Brain pericyte (primary cell): ENCODE results near the gene MAPK4.
"Not testable (repeated sequence)": the region's sequence is repeated elsewhere in the genome, so short reads cannot be mapped to it uniquely, and the experiment has no call there.

Experiments
- DNase-seq: peaks from one replicate; pipeline ENCODE4 v3.0.0-alpha.2; 2012; ENCODE audit warnings: low read depth, low spot score

Gene MAPK4

GRCh38 chr18:50559752-50560680 lies at the start of gene MAPK4:
Gene MAPK4, plus strand, starts transcription at chr18:50560087. Its CDS starts 103,872 bp downstream, at chr18:50663959.
- DNase-seq, result no peak

- DNase-seq, result not testable (repeated sequence)
Observed at GRCh38 chr18:50517277-50517676, 42.6 kb upstream of the MAPK4 start.

GRCh38 chr18:50518787-50519546 lies 40.9 kb upstream of the MAPK4 start:
- DNase-seq, result no peak

- DNase-seq, result no peak
Observed at GRCh38 chr18:50523165-50523564, 36.7 kb upstream of the MAPK4 start.

- DNase-seq, result no peak
Observed at GRCh38 chr18:50527636-50528307, 32.1 kb upstream of the MAPK4 start.

GRCh38 chr18:50528806-50529205 lies 31.1 kb upstream of the MAPK4 start:
- DNase-seq, result no peak

- DNase-seq, result not testable (repeated sequence)
Observed at GRCh38 chr18:50533822-50534221, 26.1 kb upstream of the MAPK4 start.

GRCh38 chr18:50544476-50544875 lies 15.4 kb upstream of the MAPK4 start:
- not testable (repeated sequence) for DNase-seq

DNA sequence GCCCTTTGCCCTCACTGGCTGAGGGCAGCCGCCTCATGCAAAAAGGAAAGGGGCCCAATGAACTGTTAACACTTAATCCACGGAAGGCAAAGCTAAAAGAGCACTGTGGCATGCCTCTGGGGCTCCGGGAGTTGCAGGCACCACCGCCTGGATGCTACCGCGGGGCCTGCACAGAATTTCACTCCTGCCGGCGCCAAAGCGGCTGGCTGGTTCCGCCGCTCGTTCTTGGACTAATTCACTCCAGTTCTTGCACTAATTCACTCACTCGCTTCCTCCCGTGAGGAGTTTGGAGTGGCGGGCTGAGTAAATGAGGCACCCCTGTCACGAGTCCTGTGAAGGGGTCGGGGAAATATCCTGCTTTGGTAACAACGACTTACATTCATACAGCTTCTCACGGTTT lies 14.0 kb upstream of the MAPK4 start:
- DNase-seq, result no peak

DNA sequence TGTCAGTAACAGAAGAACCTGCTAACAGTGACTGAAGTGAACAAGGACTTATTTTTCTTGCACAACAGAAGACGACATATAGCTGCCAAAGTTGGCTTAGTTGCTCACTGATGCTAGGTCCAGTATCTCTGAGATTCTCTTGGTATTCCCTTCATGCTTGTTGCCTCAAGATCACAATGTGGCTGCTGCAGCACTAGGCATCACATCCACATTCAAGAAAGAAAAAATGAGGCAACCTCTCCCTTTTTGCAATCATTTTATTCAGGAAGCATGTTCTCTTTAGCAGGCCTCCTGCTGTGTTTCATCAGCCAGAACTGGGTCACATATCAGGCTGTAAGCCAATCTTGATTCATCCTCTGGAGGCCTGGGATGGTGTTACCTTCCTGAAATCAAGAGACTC lies 11.7 kb upstream of the MAPK4 start:
- DNase-seq, result no peak

- DNase-seq, result not testable (repeated sequence)
Observed at GRCh38 chr18:50551651-50552050, 8.2 kb upstream of the MAPK4 start.

GRCh38 chr18:50558157-50558556 lies 1.7 kb upstream of the MAPK4 start:
- DNase-seq, result no peak

DNA sequence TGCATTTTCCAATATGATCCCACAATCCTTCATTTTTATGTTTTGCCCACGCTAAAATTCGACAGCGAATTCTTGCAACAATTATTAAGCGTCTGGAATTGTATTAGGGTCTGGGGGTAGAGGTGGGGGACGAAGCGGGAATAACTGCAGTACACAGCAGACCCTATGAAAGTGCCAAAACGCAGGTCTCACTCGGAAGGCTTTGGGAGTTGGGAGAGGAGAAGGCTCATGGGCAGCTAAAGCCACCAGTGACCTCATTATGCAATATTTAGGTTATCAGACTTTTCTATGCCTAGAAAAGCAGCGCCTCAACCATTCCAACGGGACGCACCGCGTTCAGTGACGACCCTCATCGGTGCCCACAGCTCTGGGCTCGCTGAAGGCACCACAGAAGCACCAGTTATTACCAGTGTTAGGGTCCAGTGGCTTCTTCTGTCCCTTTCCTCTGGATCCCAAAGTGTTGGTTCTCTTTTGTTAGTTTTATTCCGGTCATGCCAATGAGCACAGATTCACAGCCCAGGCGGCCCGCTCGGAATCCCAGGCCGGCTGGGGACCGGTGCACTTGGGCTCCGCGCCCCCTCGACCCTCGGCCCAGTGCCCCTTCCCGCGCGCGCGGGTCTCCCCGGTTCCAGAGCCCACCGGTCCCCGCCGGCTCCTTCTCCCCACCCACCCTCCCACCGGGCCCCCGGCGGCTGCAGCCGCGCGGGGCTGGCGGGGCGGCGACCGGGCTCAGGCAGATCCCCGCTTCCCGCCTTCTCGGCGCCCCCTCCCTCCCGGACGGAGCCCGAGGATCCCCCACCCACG lies 737 bp upstream of the MAPK4 start:
- DNase-seq, result no peak

DNA sequence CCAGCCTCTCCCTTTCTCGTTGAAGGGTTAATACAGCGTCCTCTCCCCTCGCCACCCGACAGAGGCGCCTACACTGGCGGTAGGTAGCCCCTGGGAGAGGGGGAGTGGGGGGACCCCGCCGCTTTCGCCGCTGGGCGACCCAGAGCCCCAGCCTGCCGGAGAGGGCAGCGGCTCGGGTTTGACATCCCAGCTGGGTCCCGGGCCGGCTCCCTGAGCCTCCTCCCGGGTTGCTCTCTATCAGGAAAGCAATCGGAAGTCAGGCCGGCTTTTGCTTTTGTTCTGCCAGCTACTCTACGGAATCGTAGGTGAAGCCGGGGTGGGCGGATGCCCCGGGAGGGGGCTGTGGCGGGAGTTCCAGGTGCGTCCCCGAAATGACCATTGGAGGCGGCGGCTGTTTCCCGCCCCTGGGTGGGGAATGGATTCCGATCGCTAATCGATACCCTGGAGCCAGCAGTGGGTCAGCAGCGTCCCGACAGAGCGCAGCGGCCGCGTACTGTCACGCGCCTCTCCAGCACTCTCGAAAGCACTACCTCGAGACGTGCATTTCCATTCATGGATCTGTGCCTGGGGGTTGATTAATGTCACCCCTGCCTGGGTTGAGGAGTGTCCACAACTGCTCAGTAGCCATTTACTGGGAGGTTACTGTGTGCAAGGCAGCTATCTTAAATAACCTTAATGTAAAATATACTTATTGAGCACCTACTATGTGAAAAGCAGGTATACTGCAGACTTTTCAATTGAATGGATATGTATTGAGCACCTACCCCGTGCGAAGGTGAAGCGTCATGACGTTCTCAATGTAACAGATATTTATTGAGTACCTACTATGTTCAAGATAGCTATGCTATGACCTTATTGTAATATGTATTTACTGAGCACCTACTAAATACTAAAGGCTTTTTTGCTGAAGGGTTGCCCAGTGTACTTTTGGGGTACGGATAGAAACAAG lies 1.1 kb downstream of the MAPK4 start:
- no peak for DNase-seq

DNA sequence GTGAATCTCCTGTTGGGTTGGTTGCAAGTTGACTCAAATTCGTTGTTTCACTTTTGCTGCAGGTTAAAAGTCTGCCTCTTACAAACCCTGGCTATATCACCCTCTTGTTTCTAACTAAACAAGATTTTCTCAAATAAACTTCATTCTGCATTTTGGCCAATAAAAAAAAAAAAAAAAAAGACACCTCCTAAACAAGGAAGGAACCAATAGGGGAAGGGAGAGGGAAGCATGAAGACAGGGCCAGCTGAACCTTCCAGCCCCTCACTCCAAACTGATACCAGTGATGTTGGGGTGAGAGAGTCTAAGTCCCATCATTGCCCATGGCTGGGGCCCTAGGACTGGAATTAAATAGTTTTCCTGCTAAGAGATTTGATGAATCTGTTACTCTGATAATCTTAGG lies 2.4 kb downstream of the MAPK4 start:
- DNase-seq, result not testable (repeated sequence)

GRCh38 chr18:50562686-50563085 lies 2.8 kb downstream of the MAPK4 start:
- DNase-seq, result no peak

GRCh38 chr18:50563376-50563775 lies 3.5 kb downstream of the MAPK4 start:
- DNase-seq, result no peak

GRCh38 chr18:50569930-50570329 lies 10.0 kb downstream of the MAPK4 start:
- DNase-seq, result no peak

- DNase-seq, result no peak
Observed at GRCh38 chr18:50571606-50572005, 11.7 kb downstream of the MAPK4 start.

- not testable (repeated sequence) for DNase-seq
Observed at GRCh38 chr18:50573196-50573595, 13.3 kb downstream of the MAPK4 start.
